HCT116 (cell line): Measurements from ENCODE around the gene ACSL3. TPM values are rescaled to one million over a fixed set of nuclear protein-coding genes. Genes with fewer than 3 reads are reported as not detected.
A peak's percentile ranks its signal among the peaks of the same experiment; 100 is the strongest.

ENCODE experiments used
- ATAC-seq: fragments of 200-7000 bp; cut with Tn5 transposase; 2 replicates; pipeline ENCODE4 v1.9.1; 2020; ENCODE audit warnings: mild to moderate bottlenecking, moderate library complexity
- BruUV-seq: library from RNA; stranded (reverse); fragments of 400-500 nt; replicated peaks from 2 replicates; lab custom pipeline; 2021; lab: Mats Ljungman, UMichigan
- CTCF ChIA-PET: fragments of 300-600 bp; sonication (Branson Sonifier 250); formaldehyde crosslinking; loops from one replicate; lab custom pipeline; 2021; ENCODE audit warnings: antibody characterized with exemption; lab: Charles Lee
- POLR2A ChIA-PET: fragments of 300-600, 350-600 bp; sonication (Branson Sonifier 250); formaldehyde crosslinking; loops from one replicate; lab custom pipeline; 2021; ENCODE audit warnings: antibody characterized with exemption; lab: Charles Lee
- RAD21 ChIA-PET, 2 experiments: fragments of 300-600 bp; sonication (Branson Sonifier 250); formaldehyde crosslinking; loops; one replicate each; lab custom pipeline; 2023; ENCODE audit warnings: low total read pairs in 2 of 2; ENCODE audit not compliant: uncharacterized antibody in 2 of 2, unreplicated experiment in 2 of 2, low non-redundant PET in 1 of 2; lab: Charles Lee
- DNase-seq: peaks from one replicate; pipeline ENCODE4 v3.0.0-alpha.2; 2010; ENCODE audit warnings: low read depth, low spot score
- H2AFZ ChIP-seq: fragments of 200-600 bp; shearing (Covaris generic), sonication (generic); 2 replicates; pipeline ENCODE4 v1.6.1; 2017; ENCODE audit warnings: low read depth, mixed run types, mixed read lengths, antibody characterized with exemption, low read length; ENCODE audit not compliant: poor library complexity, severe bottlenecking
- H3K27ac ChIP-seq: 2 replicates; pipeline ENCODE4 v1.5.1; 2012; ENCODE audit warnings: low read depth, low read length
- H3K27me3 ChIP-seq: fragments of 200-600 bp; sonication (generic); 2 replicates; pipeline ENCODE4 v1.6.1; 2016; ENCODE audit warnings: mixed run types, low read length, mixed read lengths; ENCODE audit not compliant: insufficient read depth
- H3K36me3 ChIP-seq, 2 experiments: fragments of 200-500 bp in 1 of 2; fragments of 200-600 bp in 1 of 2; sonication (Bioruptor generic) in 1 of 2; sonication (generic) in 1 of 2; 2 replicates each; pipeline versions ENCODE4 v1.5.1 to v1.6.1; 2014 to 2016; ENCODE audit warnings: low read length in 2 of 2, inconsistent platforms in 1 of 2, mixed read lengths in 1 of 2, mixed run types in 1 of 2; ENCODE audit not compliant: insufficient read depth in 2 of 2, control insufficient read depth in 1 of 2
- H3K4me1 ChIP-seq, 2 experiments: fragments of 200-600 bp in 1 of 2; sonication (generic) in 1 of 2; 2 replicates each; pipeline versions ENCODE4 v1.5.1 to v1.6.1; 2012 to 2017; ENCODE audit warnings: low read length in 2 of 2, inconsistent platforms in 1 of 2, mild to moderate bottlenecking in 1 of 2, mixed read lengths in 1 of 2, mixed run types in 1 of 2, moderate library complexity in 1 of 2; ENCODE audit not compliant: insufficient read depth in 2 of 2, control insufficient read depth in 1 of 2
- H3K4me2 ChIP-seq: fragments of 200-600 bp; sonication (generic); 2 replicates; pipeline ENCODE4 v1.6.1; 2017; ENCODE audit warnings: mixed run types, low read length, mixed read lengths
- H3K4me3 ChIP-seq, 2 experiments: fragments of 200-600 bp in 1 of 2; sonication (generic) in 1 of 2; replicated peaks in 1 of 2; 2 replicates each; pipeline ENCODE4 v1.5.1; 2011 to 2016; ENCODE audit warnings: low read length in 2 of 2, control low read depth in 1 of 2, low read depth in 1 of 2, mild to moderate bottlenecking in 1 of 2, mixed read lengths in 1 of 2, mixed run types in 1 of 2
- H3K79me2 ChIP-seq: fragments of 200-600 bp; sonication (generic); 2 replicates; pipeline ENCODE4 v1.6.1; 2017; ENCODE audit warnings: mild to moderate bottlenecking, mixed run types, low read length, moderate library complexity, mixed read lengths; ENCODE audit not compliant: insufficient read depth
- H3K9ac ChIP-seq: fragments of 200-600 bp; sonication (generic); 2 replicates; pipeline ENCODE4 v1.6.1; 2016; ENCODE audit warnings: low read length, mixed read lengths
- H3K9me2 ChIP-seq: fragments of 200-600 bp; sonication (generic), shearing (Covaris generic); 2 replicates; pipeline ENCODE4 v1.6.1; 2017; ENCODE audit warnings: mixed run types, mild to moderate bottlenecking, moderate library complexity; ENCODE audit not compliant: insufficient read depth
- H3K9me3 ChIP-seq, 2 experiments: fragments of 200-500 bp in 1 of 2; fragments of 200-600 bp in 1 of 2; sonication (Bioruptor generic) in 1 of 2; sonication (generic) in 1 of 2; 2 replicates each; pipeline ENCODE4 v1.6.1; 2014 to 2017; ENCODE audit warnings: low read length in 2 of 2, mixed read lengths in 2 of 2, inconsistent platforms in 1 of 2, low read depth in 1 of 2, mild to moderate bottlenecking in 1 of 2, mixed run types in 1 of 2, moderate library complexity in 1 of 2; ENCODE audit not compliant: control insufficient read depth in 1 of 2, insufficient read depth in 1 of 2
- H4K20me1 ChIP-seq: fragments of 200-600 bp; sonication (generic), shearing (Covaris generic); 2 replicates; pipeline ENCODE4 v1.6.1; 2017; ENCODE audit warnings: mixed run types, mild to moderate bottlenecking, moderate library complexity; ENCODE audit not compliant: insufficient read depth
- ATF3 ChIP-seq: IDR thresholded peaks from 2 replicates; pipeline ENCODE4 v1.6.1; 2012
- CBX3 ChIP-seq: IDR thresholded peaks from 2 replicates; pipeline ENCODE4 v1.6.1; 2012; ENCODE audit warnings: low read depth
- CEBPB ChIP-seq: IDR thresholded peaks from 2 replicates; pipeline ENCODE4 v1.6.1; 2012; ENCODE audit warnings: low read depth
- EGR1 ChIP-seq: IDR thresholded peaks from 2 replicates; pipeline ENCODE4 v1.6.1; 2012; ENCODE audit warnings: low read depth
- EZH2 ChIP-seq: fragments of 200-600 bp; sonication (generic); IDR thresholded peaks from 2 replicates; pipeline ENCODE4 v1.6.1; 2017; ENCODE audit warnings: antibody characterized with exemption, mixed run types
- EZH2phosphoT487 ChIP-seq: fragments of 200-600 bp; IDR thresholded peaks from 2 replicates; pipeline ENCODE4 v1.6.1; 2018; ENCODE audit warnings: antibody characterized with exemption, borderline replicate concordance
- FOSL1 ChIP-seq: IDR thresholded peaks from 2 replicates; pipeline ENCODE4 v1.6.1; 2012; ENCODE audit warnings: low read depth
- JUND ChIP-seq: IDR thresholded peaks from 2 replicates; pipeline ENCODE4 v1.6.1; 2012
- POLR2A ChIP-seq: IDR thresholded peaks from 2 replicates; pipeline ENCODE4 v1.7.0; 2011; ENCODE audit warnings: borderline replicate concordance; ENCODE audit not compliant: insufficient read depth, insufficient read length; ENCODE audit errors: extremely low read depth
- POLR2AphosphoS5 ChIP-seq: IDR thresholded peaks from 2 replicates; pipeline ENCODE4 v1.6.1; 2011; ENCODE audit warnings: mild to moderate bottlenecking, low read depth, low read length, moderate library complexity
- RAD21 ChIP-seq: IDR thresholded peaks from 2 replicates; pipeline ENCODE4 v1.6.1; 2012; ENCODE audit warnings: low read depth, mild to moderate bottlenecking
- REST ChIP-seq: IDR thresholded peaks from 2 replicates; pipeline ENCODE4 v1.6.1; 2012; ENCODE audit warnings: low read depth
- SIN3A ChIP-seq: IDR thresholded peaks from 2 replicates; pipeline ENCODE4 v1.6.1; 2012; ENCODE audit warnings: low read depth
- SP1 ChIP-seq: IDR thresholded peaks from 2 replicates; pipeline ENCODE4 v1.6.1; 2012; ENCODE audit warnings: low read depth
- SRF ChIP-seq: IDR thresholded peaks from 2 replicates; pipeline ENCODE4 v1.6.1; 2012; ENCODE audit warnings: low read depth
- TCF7L2 ChIP-seq: IDR thresholded peaks from 2 replicates; pipeline ENCODE4 v1.7.0; 2011; ENCODE audit warnings: borderline replicate concordance, inconsistent platforms; ENCODE audit not compliant: insufficient read depth, insufficient read length; ENCODE audit errors: extremely low read depth
- YY1 ChIP-seq: IDR thresholded peaks from 2 replicates; pipeline ENCODE4 v1.6.1; 2011; ENCODE audit warnings: low read length, low read depth, moderate library complexity, mild to moderate bottlenecking; ENCODE audit not compliant: insufficient replicate concordance; ENCODE audit errors: extremely low read depth
- ZBTB33 ChIP-seq: IDR thresholded peaks from 2 replicates; pipeline ENCODE4 v1.6.1; 2011; ENCODE audit warnings: mild to moderate bottlenecking, low read length, moderate library complexity; ENCODE audit not compliant: insufficient replicate concordance; ENCODE audit errors: extremely low read depth
- ZFX ChIP-seq: fragments of 450-650 bp; IDR thresholded peaks from 2 replicates; pipeline ENCODE4 v1.6.1; 2017
- ZNF274 ChIP-seq: fragments of 200-500 bp; sonication (Bioruptor generic); IDR thresholded peaks from 2 replicates; pipeline ENCODE4 v1.6.1; 2014; ENCODE audit warnings: mild to moderate bottlenecking, low read depth, low read length, inconsistent platforms
- intact Hi-C: fragments of 100-400 bp; cut with micrococcal nuclease; formaldehyde crosslinking; loops from 2 replicates; pipeline ENCODE4 v1.10.0; 2022
- total RNA-seq: library from RNA; stranded (reverse); gene quantifications from one replicate; pipeline ENCODE4 v1.2.1, GENCODE V29; 2021; ENCODE audit not compliant: unreplicated experiment

The ACSL3 gene
- total RNA-seq, 1 experiment from 2014 or later: 142 TPM

GRCh38 chr2:222965555-222965954 is 104.7 kb downstream of the ACSL3 start:
- H4K20me1 ChIP-seq: no peaks in the 10 kb centered on the region
- H3K9me2 ChIP-seq: no peaks in the 10 kb centered on the region
- ChIA-PET POLR2A (no interaction called here), RAD21 (no interaction called here)
- no peak for DNase-seq
- no peaks in the 10 kb centered on the region for H3K27me3 ChIP-seq
- no peaks in the 10 kb centered on the region for H3K79me2 ChIP-seq
- BruUV-seq: no TSS peak
- H3K4me1 ChIP-seq: no peaks in the 10 kb centered on the region
- H2AFZ ChIP-seq: no peak overlapping the region
- intact Hi-C loops: no loop called here
- ATAC-seq: 0 out of 2 replicates have a peak, but pooled peaks have one; percentile 32
- H3K36me3 ChIP-seq: no peaks in the 10 kb centered on the region
- no peak overlapping the region for H3K27ac ChIP-seq
- TF ChIP-seq SRF: no peak
- no peak for TF ChIP-seq FOSL1
- TF ChIP-seq SP1: no peak
- TF ChIP-seq EGR1: no peak
- no peak for TF ChIP-seq ZFX
- TF ChIP-seq EZH2phosphoT487: no peak
- TF ChIP-seq TCF7L2: no peak
- TF ChIP-seq REST: no peak
- TF ChIP-seq SIN3A: no peak
- TF ChIP-seq ZNF274: no peak
- no peak for TF ChIP-seq POLR2A
- TF ChIP-seq YY1: no peak
- TF ChIP-seq ZBTB33: no peak
- TF ChIP-seq RAD21: no peak
- TF ChIP-seq CBX3: no peak
- no peak for TF ChIP-seq POLR2AphosphoS5
- no peak for TF ChIP-seq ATF3
- TF ChIP-seq JUND: no peak
- TF ChIP-seq EZH2: no peak
- TF ChIP-seq CEBPB: no peak
- TF ChIP-seq, all 23 proteins: peak for 0
- CTCF ChIA-PET: no interaction called here
- H3K4me3 ChIP-seq: no peak overlapping the region
- H3K4me2 ChIP-seq: no peak overlapping the region
- no peak overlapping the region for H3K9ac ChIP-seq
- H3K9me3 ChIP-seq: no peaks in the 10 kb centered on the region
